Measurements from ENCODE around the gene PRKAR1B.

Gene PRKAR1B

DNA sequence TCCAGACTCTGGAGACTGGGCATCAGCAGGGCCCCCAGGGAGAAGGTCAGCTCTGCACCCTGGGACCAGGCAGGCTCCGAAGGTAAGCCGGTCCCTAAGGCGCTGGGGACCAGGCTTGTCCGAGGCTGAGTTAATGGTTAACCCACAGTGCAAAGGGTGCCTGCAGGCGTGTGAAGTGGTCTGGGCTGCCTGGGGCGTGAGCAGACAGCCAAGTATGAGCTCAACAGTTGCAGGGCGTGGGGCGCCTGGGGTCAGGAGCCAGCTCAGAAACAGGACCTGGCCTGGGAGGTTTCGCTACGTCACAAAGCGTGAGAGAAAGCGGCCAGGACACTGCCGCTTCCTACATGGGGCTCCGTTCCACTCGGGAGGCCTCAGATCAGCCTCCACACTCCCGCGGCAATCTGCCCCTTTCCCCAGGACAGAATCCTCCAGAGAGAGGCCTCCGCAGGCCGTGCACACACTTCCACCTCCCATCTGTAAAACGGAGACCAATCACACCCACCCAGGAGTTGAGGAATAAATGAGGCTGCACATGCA lies 223.4 kb downstream of the PRKAR1B start:
- DNase-seq = no peak

DNA sequence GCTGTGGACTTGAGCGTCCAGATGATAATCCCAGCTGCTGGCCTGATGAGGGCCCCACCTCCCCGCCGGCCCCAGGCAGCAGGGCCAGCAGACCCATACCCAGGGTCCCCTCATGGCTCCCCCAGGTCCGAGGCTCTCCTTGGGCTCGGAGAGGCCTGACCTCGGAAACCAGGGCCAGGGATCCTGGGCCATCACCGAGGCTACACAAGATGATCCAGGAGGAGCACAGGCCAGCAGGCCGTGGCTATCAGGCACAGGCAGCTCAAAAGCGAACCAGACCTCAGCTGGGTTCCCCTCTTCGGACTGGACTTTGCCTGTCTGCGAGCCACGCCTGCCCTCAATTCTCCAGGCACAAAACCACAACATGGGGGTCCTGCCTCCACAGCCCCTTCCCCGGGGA lies 224.8 kb downstream of the PRKAR1B start:
- DNase-seq = no peak

DNA sequence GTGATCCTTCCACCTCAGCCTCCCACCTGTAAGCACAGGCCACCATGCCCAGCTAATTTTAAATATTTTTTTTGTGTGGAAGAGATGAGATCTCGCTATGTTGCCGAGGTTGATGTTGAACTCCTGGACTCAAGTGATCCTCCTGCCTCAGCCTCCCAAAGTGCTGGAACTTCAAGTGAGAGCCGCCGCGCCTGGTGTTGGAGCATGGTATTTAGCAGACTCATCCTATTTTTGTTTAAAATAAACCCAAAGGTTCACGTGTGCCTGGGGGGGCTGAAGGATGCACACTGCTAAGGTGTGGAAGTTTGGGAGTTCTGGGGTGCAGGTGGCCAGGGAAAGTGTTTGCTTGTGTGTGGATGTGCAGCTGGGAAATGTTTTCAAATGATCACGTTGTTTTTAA lies 225.6 kb downstream of the PRKAR1B start:
- no peak for DNase-seq

DNA sequence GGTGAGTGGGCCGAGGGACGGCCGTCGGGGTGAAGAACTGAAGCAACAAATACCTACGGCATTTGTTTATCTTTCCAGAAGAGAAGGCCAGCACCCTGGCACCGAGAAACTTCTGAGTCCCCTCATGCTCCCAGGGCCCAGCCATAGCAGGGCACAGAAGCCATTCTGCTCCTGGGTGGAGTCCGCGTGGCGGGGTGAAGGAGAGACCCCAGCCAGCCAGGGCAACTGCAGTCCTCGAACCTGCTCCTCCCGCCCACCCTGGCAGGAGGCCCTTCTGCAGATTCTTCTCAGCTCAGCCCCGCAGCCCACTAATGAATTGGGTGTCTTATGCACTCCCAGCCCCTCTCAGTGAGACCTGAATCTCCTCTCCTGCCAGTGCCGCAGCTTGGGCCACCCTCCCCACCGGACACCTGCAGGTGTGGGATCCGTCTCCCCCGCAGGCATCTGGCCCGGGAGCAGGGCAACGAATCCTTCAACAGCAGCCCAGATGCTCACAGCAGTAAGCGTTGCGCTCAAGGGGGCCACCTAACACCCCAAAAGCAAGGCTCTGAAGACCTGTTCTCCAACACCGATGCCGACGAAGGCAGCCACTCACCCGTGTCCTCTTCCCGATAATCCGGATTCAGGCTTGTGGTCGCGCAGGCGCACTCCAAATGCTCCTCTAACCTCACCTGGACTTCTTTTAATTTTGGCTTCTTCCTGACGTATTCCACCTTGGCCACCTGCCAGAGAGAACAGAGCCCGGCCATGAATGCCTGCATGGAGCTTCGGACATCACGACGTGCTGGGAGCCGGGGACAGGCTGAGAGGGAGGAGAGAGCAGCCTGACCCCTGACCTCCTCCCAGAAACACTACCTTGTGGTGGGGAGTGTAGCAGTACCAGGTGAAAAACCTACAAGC lies 226.3 kb downstream of the PRKAR1B start:
- DNase-seq = no peak

DNA sequence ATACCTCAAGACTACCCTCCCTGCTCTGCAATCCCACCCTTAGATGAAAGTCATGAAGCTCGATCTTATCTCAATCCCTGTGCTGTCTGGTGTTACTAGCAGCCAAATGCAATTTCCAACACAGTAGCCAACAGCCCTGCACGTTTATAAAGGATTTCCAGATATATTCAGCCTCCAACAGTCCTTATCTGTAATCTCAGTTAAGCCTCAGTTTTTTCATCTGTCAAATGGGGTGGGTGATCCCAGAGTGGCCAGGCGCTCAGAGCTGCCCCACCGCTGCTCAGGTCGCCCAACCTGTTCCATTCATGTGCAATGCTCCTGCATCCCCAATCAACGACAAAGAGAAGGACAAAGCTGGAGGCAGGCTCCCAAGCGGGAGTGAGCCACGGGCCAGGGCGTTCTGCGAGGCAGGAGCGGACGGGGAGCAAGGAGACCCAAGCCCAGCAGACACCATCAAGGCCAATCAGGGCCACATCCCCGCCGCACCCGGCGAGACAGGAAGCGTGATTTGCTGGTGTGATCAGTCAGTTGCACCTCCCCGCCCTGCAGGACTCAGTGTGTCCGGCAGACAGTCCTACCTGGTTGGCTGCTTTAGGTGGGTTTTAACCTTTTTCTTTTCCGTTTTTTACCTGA lies 227.1 kb downstream of the PRKAR1B start:
- DNase-seq = no peak

All from inflammatory macrophage treated with lipopolysaccharide for 4 hours (primary cell).